K562 (cell line): ENCODE data around the gene PAQR4. TPM values are rescaled to one million over a fixed set of nuclear protein-coding genes. Genes with fewer than 3 reads are reported as not detected.

ENCODE experiments used
- CBX5 ChIP-seq: IDR thresholded peaks from 2 replicates; pipeline ENCODE4 v1.6.1; 2014; ENCODE audit warnings: low read depth, borderline replicate concordance
- CHD1 ChIP-seq: fragments of 200-600 bp; sonication (generic); IDR thresholded peaks from one replicate; pipeline ENCODE4 v1.6.1; 2012; ENCODE audit warnings: mild to moderate bottlenecking, moderate library complexity, low read length, inconsistent platforms
- EGR1 ChIP-seq: fragments of 450-650 bp; conservative IDR thresholded peaks from 2 replicates; pipeline ENCODE4 v1.6.1; 2017; ENCODE audit warnings: mild to moderate bottlenecking
- EP400 ChIP-seq: fragments of 450-650 bp; IDR thresholded peaks from 2 replicates; pipeline ENCODE4 v1.6.1; 2017; ENCODE audit warnings: antibody characterized with exemption, mild to moderate bottlenecking, moderate library complexity
- GTF2F1 ChIP-seq: IDR thresholded peaks from 2 replicates; pipeline ENCODE4 v1.6.1; 2011; ENCODE audit warnings: low read depth, low read length, improper control_type of control experiment
- KLF1 ChIP-seq: fragments of 450-650 bp; IDR thresholded peaks from 2 replicates; pipeline ENCODE4 v1.6.1; 2016; ENCODE audit warnings: missing genetic modification characterization, missing compliant biosample characterization
- MTA3 ChIP-seq: fragments of 450-650 bp; formaldehyde crosslinking; IDR thresholded peaks from 2 replicates; pipeline ENCODE4 v1.6.1; 2017; ENCODE audit warnings: mild to moderate bottlenecking, borderline replicate concordance
- RBBP5 ChIP-seq: fragments of 200-600 bp; sonication (generic); IDR thresholded peaks from 2 replicates; pipeline ENCODE4 v1.6.1; 2012; ENCODE audit warnings: borderline replicate concordance, mild to moderate bottlenecking, low read length, control low read depth, inconsistent platforms; ENCODE audit not compliant: insufficient read depth, poor library complexity, severe bottlenecking
- TBP ChIP-seq: optimal IDR thresholded peaks from 2 replicates; pipeline ENCODE3; 2011; ENCODE audit warnings: low read depth, low read length, improper control_type of control experiment
- ZSCAN29 ChIP-seq: fragments of 450-650 bp; IDR thresholded peaks from 2 replicates; pipeline ENCODE4 v1.6.1; 2017
- polyA plus RNA-seq, 8 experiments: library from polyadenylated mRNA; depleted of rRNA in 4 of 8; stranded (reverse) in 5 of 8; unstranded in 3 of 8; fragments of >200 nt; fragmentation: Nextera tagmentation in 2 of 8; fragmentation: Illumina TruSeq in 1 of 8; extraction: Ambion mirVana in 2 of 8; extraction: Trizol in 1 of 8; gene quantifications; 2 replicates each; pipeline versions ENCODE4 v1.2.1 to v1.2.3, GENCODE V29; 2011 to 2014; ENCODE audit warnings: inconsistent platforms in 1 of 8, missing spikeins in 1 of 8
- total RNA-seq, 7 experiments: library from RNA; depleted of rRNA in 6 of 7; stranded (reverse); fragments of >200 nt in 6 of 7; fragmentation: Illumina TruSeq in 2 of 7; extraction: Trizol in 2 of 7; gene quantifications; 2 replicates each; pipeline versions ENCODE4 v1.2.1 to v1.2.3, GENCODE V29; 2011 to 2021; ENCODE audit warnings: low replicate concordance in 1 of 7
- TF ChIP-seq, protein P1 (sequence below): fragments of 450-650 bp; IDR thresholded peaks from 2 replicates; pipeline ENCODE4 v1.6.1; 2017; ENCODE audit warnings: antibody characterized with exemption, mild to moderate bottlenecking
- TF ChIP-seq, protein P2 (sequence below): fragments of 250-450 bp; sonication (Bioruptor Pico); IDR thresholded peaks from 2 replicates; pipeline ENCODE4 v1.8.0; 2021; ENCODE audit warnings: mild to moderate bottlenecking, moderate library complexity
- TF ChIP-seq, protein P3 (sequence below): fragments of 250-450 bp; sonication (Bioruptor Pico); IDR thresholded peaks from 2 replicates; pipeline ENCODE4 v1.5.0; 2020; ENCODE audit warnings: mild to moderate bottlenecking
- TF ChIP-seq, protein P4 (sequence below): fragments of 450-650 bp; IDR thresholded peaks from 2 replicates; pipeline ENCODE4 v1.7.1; 2018; ENCODE audit warnings: mild to moderate bottlenecking, low read depth; ENCODE audit not compliant: partially characterized antibody

Gene PAQR4
- total and polyA plus RNA-seq, 9 of the 15 experiments (the other 6 are each of a cell fraction or from before 2014, with no cell fraction given) = 0.62 to 40.4 (median 19.5) TPM

DNA sequence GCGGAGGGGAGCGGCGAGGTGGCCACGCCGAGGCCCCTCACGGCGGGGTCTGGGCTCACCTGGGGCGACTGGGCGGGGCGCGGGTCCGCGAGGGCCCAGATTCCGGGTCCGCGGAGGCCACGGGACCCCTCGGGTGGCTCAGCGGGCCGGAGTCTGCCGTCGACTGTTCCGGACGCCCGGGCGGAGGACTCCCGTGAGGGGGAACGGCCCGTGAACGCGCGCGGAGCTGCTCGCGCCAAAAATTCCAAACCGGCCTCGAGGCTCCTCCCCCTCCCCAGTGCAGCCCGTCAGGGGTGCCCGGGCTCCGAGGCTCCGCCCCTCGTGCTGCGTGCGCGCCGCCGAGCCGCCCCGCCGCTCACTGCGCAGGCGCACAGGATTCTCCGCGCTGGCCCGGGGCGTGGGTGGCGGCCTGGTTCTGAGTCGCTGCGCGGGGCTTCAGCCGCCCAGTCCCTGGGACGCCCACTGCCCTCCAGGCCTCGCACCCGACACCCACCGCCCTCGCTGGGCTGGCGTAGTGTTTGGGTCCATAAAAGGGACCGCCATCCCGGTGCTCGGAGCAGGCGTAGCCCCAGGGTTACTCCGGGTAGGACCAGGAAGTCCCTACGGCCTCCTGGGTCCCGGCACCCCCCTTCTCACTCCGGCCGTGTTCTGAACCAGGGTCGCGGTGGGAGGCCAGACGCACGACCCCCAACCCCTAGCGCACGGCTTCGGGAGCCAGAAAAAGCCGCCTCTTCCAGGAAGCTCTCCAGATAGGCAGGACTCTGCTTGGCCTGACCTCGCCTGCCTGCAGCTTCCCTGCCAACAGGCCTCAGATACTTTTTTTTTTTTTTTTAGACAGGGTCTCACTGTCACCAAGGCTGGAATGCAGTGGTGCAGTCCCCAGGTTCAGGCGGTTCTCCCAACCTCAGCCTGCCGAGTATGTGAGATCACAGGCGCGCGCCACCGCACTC is 11.4 kb downstream of the PAQR4 start, which contains the start of gene PKMYT1 (continued):
- TF ChIP-seq EGR1 (peak; percentile 96), RBBP5 (peak; percentile 10), CBX5 (no peak), ZSCAN29 (0 out of 2 replicates have a peak, but pooled peaks have one; percentile 18), TBP (peak; percentile 79), MTA3 (peak; percentile 81; the same call in 1 of the 2 replicates), EP400 (peak; percentile 63), KLF1 (0 out of 2 replicates have a peak, but pooled peaks have one; percentile 47), GTF2F1 (no peak; the same call in 1 of the 2 replicates), CHD1 (peak; percentile 20)
- TF ChIP-seq, protein P1, sequence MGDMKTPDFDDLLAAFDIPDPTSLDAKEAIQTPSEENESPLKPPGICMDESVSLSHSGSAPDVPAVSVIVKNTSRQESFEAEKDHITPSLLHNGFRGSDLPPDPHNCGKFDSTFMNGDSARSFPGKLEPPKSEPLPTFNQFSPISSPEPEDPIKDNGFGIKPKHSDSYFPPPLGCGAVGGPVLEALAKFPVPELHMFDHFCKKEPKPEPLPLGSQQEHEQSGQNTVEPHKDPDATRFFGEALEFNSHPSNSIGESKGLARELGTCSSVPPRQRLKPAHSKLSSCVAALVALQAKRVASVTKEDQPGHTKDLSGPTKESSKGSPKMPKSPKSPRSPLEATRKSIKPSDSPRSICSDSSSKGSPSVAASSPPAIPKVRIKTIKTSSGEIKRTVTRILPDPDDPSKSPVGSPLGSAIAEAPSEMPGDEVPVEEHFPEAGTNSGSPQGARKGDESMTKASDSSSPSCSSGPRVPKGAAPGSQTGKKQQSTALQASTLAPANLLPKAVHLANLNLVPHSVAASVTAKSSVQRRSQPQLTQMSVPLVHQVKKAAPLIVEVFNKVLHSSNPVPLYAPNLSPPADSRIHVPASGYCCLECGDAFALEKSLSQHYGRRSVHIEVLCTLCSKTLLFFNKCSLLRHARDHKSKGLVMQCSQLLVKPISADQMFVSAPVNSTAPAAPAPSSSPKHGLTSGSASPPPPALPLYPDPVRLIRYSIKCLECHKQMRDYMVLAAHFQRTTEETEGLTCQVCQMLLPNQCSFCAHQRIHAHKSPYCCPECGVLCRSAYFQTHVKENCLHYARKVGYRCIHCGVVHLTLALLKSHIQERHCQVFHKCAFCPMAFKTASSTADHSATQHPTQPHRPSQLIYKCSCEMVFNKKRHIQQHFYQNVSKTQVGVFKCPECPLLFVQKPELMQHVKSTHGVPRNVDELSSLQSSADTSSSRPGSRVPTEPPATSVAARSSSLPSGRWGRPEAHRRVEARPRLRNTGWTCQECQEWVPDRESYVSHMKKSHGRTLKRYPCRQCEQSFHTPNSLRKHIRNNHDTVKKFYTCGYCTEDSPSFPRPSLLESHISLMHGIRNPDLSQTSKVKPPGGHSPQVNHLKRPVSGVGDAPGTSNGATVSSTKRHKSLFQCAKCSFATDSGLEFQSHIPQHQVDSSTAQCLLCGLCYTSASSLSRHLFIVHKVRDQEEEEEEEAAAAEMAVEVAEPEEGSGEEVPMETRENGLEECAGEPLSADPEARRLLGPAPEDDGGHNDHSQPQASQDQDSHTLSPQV = peak; percentile 14; the same call in 1 of the 2 replicates
- TF ChIP-seq, protein P2, sequence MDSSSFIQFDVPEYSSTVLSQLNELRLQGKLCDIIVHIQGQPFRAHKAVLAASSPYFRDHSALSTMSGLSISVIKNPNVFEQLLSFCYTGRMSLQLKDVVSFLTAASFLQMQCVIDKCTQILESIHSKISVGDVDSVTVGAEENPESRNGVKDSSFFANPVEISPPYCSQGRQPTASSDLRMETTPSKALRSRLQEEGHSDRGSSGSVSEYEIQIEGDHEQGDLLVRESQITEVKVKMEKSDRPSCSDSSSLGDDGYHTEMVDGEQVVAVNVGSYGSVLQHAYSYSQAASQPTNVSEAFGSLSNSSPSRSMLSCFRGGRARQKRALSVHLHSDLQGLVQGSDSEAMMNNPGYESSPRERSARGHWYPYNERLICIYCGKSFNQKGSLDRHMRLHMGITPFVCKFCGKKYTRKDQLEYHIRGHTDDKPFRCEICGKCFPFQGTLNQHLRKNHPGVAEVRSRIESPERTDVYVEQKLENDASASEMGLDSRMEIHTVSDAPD (CRISPR knock-in tag) = no peak
- TF ChIP-seq, protein P3, sequence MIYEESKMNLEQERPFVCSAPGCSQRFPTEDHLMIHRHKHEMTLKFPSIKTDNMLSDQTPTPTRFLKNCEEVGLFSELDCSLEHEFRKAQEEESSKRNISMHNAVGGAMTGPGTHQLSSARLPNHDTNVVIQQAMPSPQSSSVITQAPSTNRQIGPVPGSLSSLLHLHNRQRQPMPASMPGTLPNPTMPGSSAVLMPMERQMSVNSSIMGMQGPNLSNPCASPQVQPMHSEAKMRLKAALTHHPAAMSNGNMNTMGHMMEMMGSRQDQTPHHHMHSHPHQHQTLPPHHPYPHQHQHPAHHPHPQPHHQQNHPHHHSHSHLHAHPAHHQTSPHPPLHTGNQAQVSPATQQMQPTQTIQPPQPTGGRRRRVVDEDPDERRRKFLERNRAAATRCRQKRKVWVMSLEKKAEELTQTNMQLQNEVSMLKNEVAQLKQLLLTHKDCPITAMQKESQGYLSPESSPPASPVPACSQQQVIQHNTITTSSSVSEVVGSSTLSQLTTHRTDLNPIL (CRISPR knock-in tag) = no peak
- TF ChIP-seq, protein P4, sequence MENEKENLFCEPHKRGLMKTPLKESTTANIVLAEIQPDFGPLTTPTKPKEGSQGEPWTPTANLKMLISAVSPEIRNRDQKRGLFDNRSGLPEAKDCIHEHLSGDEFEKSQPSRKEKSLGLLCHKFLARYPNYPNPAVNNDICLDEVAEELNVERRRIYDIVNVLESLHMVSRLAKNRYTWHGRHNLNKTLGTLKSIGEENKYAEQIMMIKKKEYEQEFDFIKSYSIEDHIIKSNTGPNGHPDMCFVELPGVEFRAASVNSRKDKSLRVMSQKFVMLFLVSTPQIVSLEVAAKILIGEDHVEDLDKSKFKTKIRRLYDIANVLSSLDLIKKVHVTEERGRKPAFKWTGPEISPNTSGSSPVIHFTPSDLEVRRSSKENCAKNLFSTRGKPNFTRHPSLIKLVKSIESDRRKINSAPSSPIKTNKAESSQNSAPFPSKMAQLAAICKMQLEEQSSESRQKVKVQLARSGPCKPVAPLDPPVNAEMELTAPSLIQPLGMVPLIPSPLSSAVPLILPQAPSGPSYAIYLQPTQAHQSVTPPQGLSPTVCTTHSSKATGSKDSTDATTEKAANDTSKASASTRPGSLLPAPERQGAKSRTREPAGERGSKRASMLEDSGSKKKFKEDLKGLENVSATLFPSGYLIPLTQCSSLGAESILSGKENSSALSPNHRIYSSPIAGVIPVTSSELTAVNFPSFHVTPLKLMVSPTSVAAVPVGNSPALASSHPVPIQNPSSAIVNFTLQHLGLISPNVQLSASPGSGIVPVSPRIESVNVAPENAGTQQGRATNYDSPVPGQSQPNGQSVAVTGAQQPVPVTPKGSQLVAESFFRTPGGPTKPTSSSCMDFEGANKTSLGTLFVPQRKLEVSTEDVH = peak; percentile 81
